GM12864 (cell line): ENCODE data around the gene SGO1.
"Not testable (repeated sequence)": the region's sequence is repeated elsewhere in the genome, so short reads cannot be mapped to it uniquely, and the experiment has no call there.

Source experiments
- DNase-seq: peaks from one replicate; pipeline ENCODE4 v3.0.0-alpha.2; 2011; ENCODE audit warnings: low read depth
- H3K4me3 ChIP-seq: 2 replicates; pipeline ENCODE4 v1.5.1; 2011; ENCODE audit warnings: mild to moderate bottlenecking, low read depth, low read length, control low read depth
- CTCF ChIP-seq: IDR thresholded peaks from 2 replicates; pipeline ENCODE4 v1.5.1; 2011; ENCODE audit warnings: low read depth, mild to moderate bottlenecking, moderate library complexity, low read length, control low read depth, inconsistent platforms; ENCODE audit errors: missing control alignments

Gene SGO1

GRCh38 chr3:20218215-20218614 is 32.2 kb upstream of the SGO1 start:
- DNase-seq, result no peak
- H3K4me3 ChIP-seq, result no peak overlapping the region
- TF ChIP-seq CTCF, result no peak

- DNase-seq, result no peak
- TF ChIP-seq CTCF, result no peak
- no peak overlapping the region for H3K4me3 ChIP-seq
These were observed 29.6 kb upstream of the SGO1 start for GRCh38 chr3:20215636-20216035.

GRCh38 chr3:20213491-20213890 is 27.5 kb upstream of the SGO1 start:
- not testable (repeated sequence) for DNase-seq, H3K4me3 ChIP-seq

GRCh38 chr3:20207945-20208344 is 21.9 kb upstream of the SGO1 start:
- DNase-seq, H3K4me3 ChIP-seq: not testable (repeated sequence)

GRCh38 chr3:20205898-20206297 is 19.9 kb upstream of the SGO1 start:
- not testable (repeated sequence) for DNase-seq, H3K4me3 ChIP-seq

GRCh38 chr3:20201143-20201542 is 15.1 kb upstream of the SGO1 start:
- no peak for DNase-seq
- H3K4me3 ChIP-seq, result no peak overlapping the region
- no peak for TF ChIP-seq CTCF

- TF ChIP-seq CTCF, result no peak
- no peak overlapping the region for H3K4me3 ChIP-seq
- no peak for DNase-seq
These were observed 11.8 kb upstream of the SGO1 start for GRCh38 chr3:20197775-20198174.

GRCh38 chr3:20194793-20195460 is 8.9 kb upstream of the SGO1 start:
- TF ChIP-seq CTCF, result no peak
- DNase-seq, result no peak
- H3K4me3 ChIP-seq, result no peak overlapping the region

- H3K4me3 ChIP-seq, result no peak overlapping the region
- no peak for TF ChIP-seq CTCF
- no peak for DNase-seq
These were observed 5.0 kb upstream of the SGO1 start for GRCh38 chr3:20190991-20191390.
